Measurements from ENCODE around the gene LTBP3.
A peak's percentile ranks its signal among the peaks of the same experiment; 100 is the strongest.
"Not testable (repeated sequence)": the region's sequence is repeated elsewhere in the genome, so short reads cannot be mapped to it uniquely, and the experiment has no call there.

LTBP3 gene

GRCh38 chr11:65524014-65524740, 34.0 kb downstream of the LTBP3 start:
- peak overlapping the region; percentile 21 to 33 for H3K4me3 ChIP-seq (replicated peaks in 1 of 2; ENCODE audit: low read depth in 2 of 2, low read length in 2 of 2)
- no peak for TF ChIP-seq CTCF (IDR thresholded peaks at IDR 0.05; ENCODE audit: low read depth, low read length)
- no peak for DNase-seq (ENCODE audit: low read depth in 2 of 2)

GRCh38 chr11:65523631-65523968, 34.6 kb downstream of the LTBP3 start:
- not testable (repeated sequence) for H3K4me3 ChIP-seq (replicated peaks in 1 of 2; ENCODE audit: low read depth in 2 of 2, low read length in 2 of 2); DNase-seq (ENCODE audit: low read depth in 2 of 2)

- not testable (repeated sequence) for H3K4me3 ChIP-seq (replicated peaks in 1 of 2; ENCODE audit: low read depth in 2 of 2, low read length in 2 of 2)
- DNase-seq (ENCODE audit: low read depth in 2 of 2): peak in 1 of 2 donors; percentile 51
Measured at GRCh38 chr11:65522718-65523630, 35.2 kb downstream of the LTBP3 start.

GRCh38 chr11:65521777-65522521, 36.2 kb downstream of the LTBP3 start:
- DNase-seq (ENCODE audit: low read depth in 2 of 2): peak in 1 of 2 donors; percentile 34
- not testable (repeated sequence) for H3K4me3 ChIP-seq (replicated peaks in 1 of 2; ENCODE audit: low read depth in 2 of 2, low read length in 2 of 2)

GRCh38 chr11:65518941-65519549, 39.1 kb downstream of the LTBP3 start:
- not testable (repeated sequence) for DNase-seq (ENCODE audit: low read depth in 2 of 2); H3K4me3 ChIP-seq (replicated peaks in 1 of 2; ENCODE audit: low read depth in 2 of 2, low read length in 2 of 2)

GRCh38 chr11:65516135-65516968, 41.8 kb downstream of the LTBP3 start:
- H3K4me3 ChIP-seq (replicated peaks in 1 of 2; ENCODE audit: low read depth in 2 of 2, low read length in 2 of 2): no peak overlapping the region
- no peak for TF ChIP-seq CTCF (IDR thresholded peaks at IDR 0.05; ENCODE audit: low read depth, low read length)
- no peak for DNase-seq (ENCODE audit: low read depth in 2 of 2)

GRCh38 chr11:65512311-65512710, 45.8 kb downstream of the LTBP3 start:
- DNase-seq (ENCODE audit: low read depth in 2 of 2); H3K4me3 ChIP-seq (replicated peaks in 1 of 2; ENCODE audit: low read depth in 2 of 2, low read length in 2 of 2): not testable (repeated sequence)

GRCh38 chr11:65506772-65507505, 51.2 kb downstream of the LTBP3 start:
- no peak for TF ChIP-seq CTCF (IDR thresholded peaks at IDR 0.05; ENCODE audit: low read depth, low read length)
- peak; percentile 96 for DNase-seq (ENCODE audit: low read depth in 2 of 2)
- H3K4me3 ChIP-seq (replicated peaks in 1 of 2; ENCODE audit: low read depth in 2 of 2, low read length in 2 of 2): peak overlapping the region; percentile 74 to 93

Data from cardiac fibroblast (primary cell).